HepG2 (cell line): ENCODE data around the gene NAA25. TPM values are rescaled to one million over a fixed set of nuclear protein-coding genes. Genes with fewer than 3 reads are reported as not detected.
A peak's percentile ranks its signal among the peaks of the same experiment; 100 is the strongest.

Source experiments
- CCDC6 ChIP-seq: sonication (generic); formaldehyde crosslinking; IDR thresholded peaks from 2 replicates; pipeline ENCODE4 v1.8.1; 2022; ENCODE audit warnings: mild to moderate bottlenecking, missing genetic modification reagents, moderate library complexity
- CHD2 ChIP-seq: IDR thresholded peaks from 2 replicates; pipeline ENCODE4 v1.6.1; 2011; ENCODE audit warnings: low read depth, low read length, improper control_type of control experiment
- FOXP4 ChIP-seq: sonication (generic); formaldehyde crosslinking; IDR thresholded peaks from 2 replicates; pipeline ENCODE4 v1.4.0; 2020; ENCODE audit warnings: missing genetic modification reagents
- NFATC3 ChIP-seq: sonication (generic); formaldehyde crosslinking; IDR thresholded peaks from 2 replicates; pipeline ENCODE4 v1.5.1; 2020; ENCODE audit warnings: mild to moderate bottlenecking, missing genetic modification reagents
- PBX2 ChIP-seq: IDR thresholded peaks from 2 replicates; pipeline ENCODE4 v1.6.1; 2016; ENCODE audit warnings: control low read depth
- POLR2G ChIP-seq: fragments of 200-400 bp; formaldehyde crosslinking; IDR thresholded peaks from 2 replicates; pipeline ENCODE4 v1.6.1; 2018; ENCODE audit warnings: mild to moderate bottlenecking, low read depth, low read length, moderate library complexity
- SOX5 ChIP-seq: IDR thresholded peaks from 2 replicates; pipeline ENCODE4 v1.6.1; 2016; ENCODE audit warnings: borderline replicate concordance
- UBTF ChIP-seq: sonication (generic); formaldehyde crosslinking; IDR thresholded peaks from 2 replicates; pipeline ENCODE4 v1.4.0; 2020; ENCODE audit warnings: mild to moderate bottlenecking, missing genetic modification reagents
- USF2 ChIP-seq, 2 experiments: sonication (generic) in 1 of 2; formaldehyde crosslinking in 1 of 2; IDR thresholded peaks; 2 replicates each; pipeline versions ENCODE4 v1.5.1 to v1.6.1; 2011 to 2020; ENCODE audit warnings: borderline replicate concordance in 1 of 2, low read depth in 1 of 2, low read length in 1 of 2, mild to moderate bottlenecking in 1 of 2, missing genetic modification reagents in 1 of 2, moderate library complexity in 1 of 2
- XRCC5 ChIP-seq: fragments of 200-400 bp; formaldehyde crosslinking; optimal IDR thresholded peaks from 2 replicates; pipeline ENCODE3; 2017; ENCODE audit warnings: mild to moderate bottlenecking, low read length
- ZMYM4 ChIP-seq: sonication (generic); formaldehyde crosslinking; IDR thresholded peaks from 2 replicates; pipeline ENCODE4 v1.8.1; 2023; ENCODE audit warnings: mild to moderate bottlenecking, missing genetic modification reagents
- ZNF17 ChIP-seq: sonication (generic); formaldehyde crosslinking; IDR thresholded peaks from 2 replicates; pipeline ENCODE4 v1.5.0; 2020; ENCODE audit warnings: mild to moderate bottlenecking, missing genetic modification reagents
- ZNF232 ChIP-seq: sonication (generic); formaldehyde crosslinking; IDR thresholded peaks from 2 replicates; pipeline ENCODE4 v1.4.0; 2020; ENCODE audit warnings: missing genetic modification reagents, borderline replicate concordance
- ZNF331 ChIP-seq: sonication (generic); formaldehyde crosslinking; IDR thresholded peaks from 2 replicates; pipeline ENCODE4 v1.4.0; 2020; ENCODE audit warnings: missing genetic modification reagents
- ZNF816 ChIP-seq: sonication (generic); formaldehyde crosslinking; IDR thresholded peaks from 2 replicates; pipeline ENCODE4 v1.8.0; 2022; ENCODE audit warnings: missing genetic modification reagents, mild to moderate bottlenecking, borderline replicate concordance
- polyA plus RNA-seq, 8 experiments: library from polyadenylated mRNA; depleted of rRNA in 3 of 8; stranded (reverse) in 7 of 8; unstranded in 1 of 8; fragments of >200 nt; fragmentation: Illumina TruSeq in 4 of 8; extraction: Trizol in 4 of 8; gene quantifications; 2 replicates each; pipeline versions ENCODE4 v1.2.1 to v1.2.3, GENCODE V29; 2011 to 2016; ENCODE audit warnings: low read depth in 4 of 8, missing spikeins in 1 of 8, mixed read lengths in 1 of 8; ENCODE audit not compliant: insufficient read depth in 1 of 8
- total RNA-seq, 5 experiments: library from RNA; depleted of rRNA; stranded (reverse); fragments of >200 nt; fragmentation: Illumina TruSeq; extraction: Trizol; gene quantifications; 2 replicates each; pipeline ENCODE4 v1.2.3, GENCODE V29; 2016; ENCODE audit warnings: low read depth in 1 of 5
- TF ChIP-seq, protein P1 (sequence below): sonication (generic); formaldehyde crosslinking; IDR thresholded peaks from 2 replicates; pipeline ENCODE4 v1.4.0; 2020; ENCODE audit warnings: low read depth, missing genetic modification reagents

The NAA25 gene
- total and polyA plus RNA-seq, 2 of the 13 experiments (the other 11 are each of a cell fraction or from before 2014, with no cell fraction given): 11.4 to 32.0 TPM

DNA sequence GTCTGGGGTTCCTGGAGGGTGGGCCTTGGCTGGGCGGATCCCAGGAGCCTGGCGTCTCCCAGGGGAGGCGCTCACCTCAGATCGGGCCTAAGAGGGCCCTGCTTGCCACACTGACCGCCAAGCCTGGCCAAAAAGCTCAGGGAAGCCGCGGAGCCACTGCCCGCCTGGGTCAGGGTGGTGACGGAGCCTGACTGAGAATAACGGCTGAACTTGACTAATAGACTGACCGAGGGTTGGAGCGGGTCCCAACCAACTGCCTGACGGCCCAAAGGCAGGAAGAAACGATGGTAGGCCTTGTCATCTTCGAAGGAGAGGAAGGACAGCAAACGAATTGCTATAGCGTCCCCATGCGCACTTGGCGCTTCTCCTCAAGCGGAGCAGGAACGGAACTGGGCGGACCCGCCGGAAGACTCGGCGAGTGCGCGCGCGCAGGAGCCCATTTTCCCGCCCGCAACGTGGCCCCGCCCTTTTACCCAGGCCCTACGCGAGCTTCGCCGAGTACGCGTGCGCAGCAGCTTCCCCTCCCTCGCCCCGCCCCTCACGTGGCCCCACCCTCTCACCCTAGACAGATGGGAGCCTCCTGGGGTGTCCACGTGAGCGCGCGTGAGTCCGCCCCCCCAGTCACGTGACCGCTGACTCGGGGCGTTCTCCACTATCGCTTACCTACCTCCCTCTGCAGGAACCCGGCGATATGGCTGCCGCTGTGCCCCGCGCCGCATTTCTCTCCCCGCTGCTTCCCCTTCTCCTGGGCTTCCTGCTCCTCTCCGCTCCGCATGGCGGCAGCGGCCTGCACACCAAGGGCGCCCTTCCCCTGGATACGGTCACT is 95.6 kb downstream of the NAA25 start, which contains the start of the genes ERP29 and TMEM116 (continued):
- TF ChIP-seq, protein P1, sequence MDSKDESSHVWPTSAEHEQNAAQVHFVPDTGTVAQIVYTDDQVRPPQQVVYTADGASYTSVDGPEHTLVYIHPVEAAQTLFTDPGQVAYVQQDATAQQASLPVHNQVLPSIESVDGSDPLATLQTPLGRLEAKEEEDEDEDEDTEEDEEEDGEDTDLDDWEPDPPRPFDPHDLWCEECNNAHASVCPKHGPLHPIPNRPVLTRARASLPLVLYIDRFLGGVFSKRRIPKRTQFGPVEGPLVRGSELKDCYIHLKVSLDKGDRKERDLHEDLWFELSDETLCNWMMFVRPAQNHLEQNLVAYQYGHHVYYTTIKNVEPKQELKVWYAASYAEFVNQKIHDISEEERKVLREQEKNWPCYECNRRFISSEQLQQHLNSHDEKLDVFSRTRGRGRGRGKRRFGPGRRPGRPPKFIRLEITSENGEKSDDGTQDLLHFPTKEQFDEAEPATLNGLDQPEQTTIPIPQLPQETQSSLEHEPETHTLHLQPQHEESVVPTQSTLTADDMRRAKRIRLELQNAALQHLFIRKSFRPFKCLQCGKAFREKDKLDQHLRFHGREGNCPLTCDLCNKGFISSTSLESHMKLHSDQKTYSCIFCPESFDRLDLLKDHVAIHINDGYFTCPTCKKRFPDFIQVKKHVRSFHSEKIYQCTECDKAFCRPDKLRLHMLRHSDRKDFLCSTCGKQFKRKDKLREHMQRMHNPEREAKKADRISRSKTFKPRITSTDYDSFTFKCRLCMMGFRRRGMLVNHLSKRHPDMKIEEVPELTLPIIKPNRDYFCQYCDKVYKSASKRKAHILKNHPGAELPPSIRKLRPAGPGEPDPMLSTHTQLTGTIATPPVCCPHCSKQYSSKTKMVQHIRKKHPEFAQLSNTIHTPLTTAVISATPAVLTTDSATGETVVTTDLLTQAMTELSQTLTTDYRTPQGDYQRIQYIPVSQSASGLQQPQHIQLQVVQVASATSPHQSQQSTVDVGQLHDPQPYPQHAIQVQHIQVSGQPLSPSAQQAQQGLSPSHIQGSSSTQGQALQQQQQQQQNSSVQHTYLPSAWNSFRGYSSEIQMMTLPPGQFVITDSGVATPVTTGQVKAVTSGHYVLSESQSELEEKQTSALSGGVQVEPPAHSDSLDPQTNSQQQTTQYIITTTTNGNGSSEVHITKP: 0 out of 2 replicates have a peak, but pooled peaks have one; percentile 14
- TF ChIP-seq USF2 (IDR thresholded peaks at IDR 0.05; ENCODE audit: low read depth, low read length): peak; percentile 98
- peak; percentile 97; the same call in 1 of the 2 replicates for TF ChIP-seq USF2 (CRISPR knock-in tag; IDR thresholded peaks at IDR 0.05; ENCODE audit: borderline replicate concordance)
- TF ChIP-seq FOXP4 (CRISPR knock-in tag): peak; percentile 39; the same call in 1 of the 2 replicates
- TF ChIP-seq XRCC5: peak; percentile 7
- peak; percentile 56; the same call in 1 of the 2 replicates for TF ChIP-seq CCDC6 (CRISPR knock-in tag)
- peak; percentile 73; the same call in 1 of the 2 replicates for TF ChIP-seq UBTF (CRISPR knock-in tag)
- TF ChIP-seq ZNF17 (CRISPR knock-in tag): no peak
- peak; percentile 87 for TF ChIP-seq POLR2G
- no peak for TF ChIP-seq PBX2 (CRISPR knock-in tag)
- TF ChIP-seq ZNF232 (CRISPR knock-in tag): peak; percentile 83; the same call in 1 of the 2 replicates
- 0 out of 2 replicates have a peak, but pooled peaks have one; percentile 51 for TF ChIP-seq ZNF816 (CRISPR knock-in tag)
- peak; percentile 6 for TF ChIP-seq ZNF331 (CRISPR knock-in tag)
- no peak for TF ChIP-seq CHD2
- peak; percentile 58 for TF ChIP-seq SOX5
- no peak; the same call in 1 of the 2 replicates for TF ChIP-seq NFATC3 (CRISPR knock-in tag)
- peak; percentile 73 for TF ChIP-seq ZMYM4 (CRISPR knock-in tag)
